Stimulated activated CD4-positive, alpha-beta T cell treated with anti-CD3 and anti-CD28 coated beads, Interleukin-1b, Interleukin-23, amount 100 ng/mL, for 48 hours (primary cell): ENCODE measurements around the gene HNRNPLL.
"Not testable (repeated sequence)": the region's sequence is repeated elsewhere in the genome, so short reads cannot be mapped to it uniquely, and the experiment has no call there.

Experiments used
- DNase-seq: peaks from one replicate; pipeline ENCODE4 v3.0.0-alpha.2; 2020

HNRNPLL gene

GRCh38 chr2:38551171-38551570, 51.6 kb downstream of the HNRNPLL start:
- DNase-seq: no peak

GRCh38 chr2:38549851-38550250, 52.9 kb downstream of the HNRNPLL start:
- no peak for DNase-seq

- DNase-seq: no peak
These were observed 53.5 kb downstream of the HNRNPLL start for GRCh38 chr2:38549071-38549704.

- no peak for DNase-seq
These were observed 54.9 kb downstream of the HNRNPLL start for GRCh38 chr2:38547791-38548190.

- DNase-seq: no peak
These were observed 56.1 kb downstream of the HNRNPLL start for GRCh38 chr2:38546585-38546984.

- no peak for DNase-seq
These were observed 56.7 kb downstream of the HNRNPLL start for GRCh38 chr2:38546064-38546463.

- DNase-seq: peak; percentile 43
These were observed 60.5 kb downstream of the HNRNPLL start for GRCh38 chr2:38542248-38542631.

- DNase-seq: no peak
These were observed 62.0 kb downstream of the HNRNPLL start for GRCh38 chr2:38540580-38541286.

GRCh38 chr2:38539086-38539485, 63.6 kb downstream of the HNRNPLL start:
- no peak for DNase-seq

- DNase-seq: no peak
These were observed 64.7 kb downstream of the HNRNPLL start for GRCh38 chr2:38537937-38538525.

GRCh38 chr2:38537296-38537695, 65.4 kb downstream of the HNRNPLL start:
- not testable (repeated sequence) for DNase-seq

GRCh38 chr2:38535744-38536506, 66.8 kb downstream of the HNRNPLL start:
- peak; percentile 80 for DNase-seq

- no peak for DNase-seq
These were observed 67.4 kb downstream of the HNRNPLL start for GRCh38 chr2:38535404-38535743.

GRCh38 chr2:38534746-38535403, 67.9 kb downstream of the HNRNPLL start:
- DNase-seq: no peak

- no peak for DNase-seq
These were observed 68.8 kb downstream of the HNRNPLL start for GRCh38 chr2:38533757-38534545.

- DNase-seq: no peak
These were observed 69.5 kb downstream of the HNRNPLL start for GRCh38 chr2:38533180-38533579.

GRCh38 chr2:38532366-38532765, 70.4 kb downstream of the HNRNPLL start:
- no peak for DNase-seq

- DNase-seq: no peak
These were observed 73.5 kb downstream of the HNRNPLL start for GRCh38 chr2:38529208-38529607.

- no peak for DNase-seq
These were observed 74.2 kb downstream of the HNRNPLL start for GRCh38 chr2:38528534-38528933.

- peak; percentile 67 for DNase-seq
These were observed 74.7 kb downstream of the HNRNPLL start for GRCh38 chr2:38528008-38528442.

GRCh38 chr2:38527338-38528007, 75.3 kb downstream of the HNRNPLL start:
- DNase-seq: no peak

- DNase-seq: no peak
These were observed 76.5 kb downstream of the HNRNPLL start for GRCh38 chr2:38526195-38526594.
